Measurements from ENCODE around the gene RPS5.
"Not testable (repeated sequence)": the region's sequence is repeated elsewhere in the genome, so short reads cannot be mapped to it uniquely, and the experiment has no call there.

Gene RPS5

DNA sequence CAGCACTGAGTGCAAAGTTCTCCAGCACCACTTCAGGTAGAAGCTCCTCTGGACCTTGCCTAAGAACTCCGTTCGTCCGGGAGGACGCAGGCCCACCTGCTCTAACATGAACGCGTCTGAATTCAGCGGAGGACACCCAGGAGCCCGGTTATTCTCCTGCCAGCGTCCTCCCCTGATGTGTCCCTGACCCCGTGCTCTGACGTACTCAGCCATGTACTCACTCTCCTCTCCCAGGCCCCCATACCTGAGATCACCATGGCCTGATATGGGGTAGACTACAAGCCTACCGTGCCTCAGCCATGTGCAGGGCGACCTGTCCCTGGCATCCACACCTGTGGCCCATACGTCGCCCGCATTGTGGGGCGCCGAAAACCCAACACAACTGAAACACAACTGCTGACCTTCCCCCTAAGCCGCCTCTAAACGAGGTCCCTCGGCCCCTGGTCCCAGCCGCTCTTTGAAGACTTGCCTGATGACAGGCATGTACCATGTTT is 20.6 kb downstream of the RPS5 start:
- no peak for DNase-seq

DNA sequence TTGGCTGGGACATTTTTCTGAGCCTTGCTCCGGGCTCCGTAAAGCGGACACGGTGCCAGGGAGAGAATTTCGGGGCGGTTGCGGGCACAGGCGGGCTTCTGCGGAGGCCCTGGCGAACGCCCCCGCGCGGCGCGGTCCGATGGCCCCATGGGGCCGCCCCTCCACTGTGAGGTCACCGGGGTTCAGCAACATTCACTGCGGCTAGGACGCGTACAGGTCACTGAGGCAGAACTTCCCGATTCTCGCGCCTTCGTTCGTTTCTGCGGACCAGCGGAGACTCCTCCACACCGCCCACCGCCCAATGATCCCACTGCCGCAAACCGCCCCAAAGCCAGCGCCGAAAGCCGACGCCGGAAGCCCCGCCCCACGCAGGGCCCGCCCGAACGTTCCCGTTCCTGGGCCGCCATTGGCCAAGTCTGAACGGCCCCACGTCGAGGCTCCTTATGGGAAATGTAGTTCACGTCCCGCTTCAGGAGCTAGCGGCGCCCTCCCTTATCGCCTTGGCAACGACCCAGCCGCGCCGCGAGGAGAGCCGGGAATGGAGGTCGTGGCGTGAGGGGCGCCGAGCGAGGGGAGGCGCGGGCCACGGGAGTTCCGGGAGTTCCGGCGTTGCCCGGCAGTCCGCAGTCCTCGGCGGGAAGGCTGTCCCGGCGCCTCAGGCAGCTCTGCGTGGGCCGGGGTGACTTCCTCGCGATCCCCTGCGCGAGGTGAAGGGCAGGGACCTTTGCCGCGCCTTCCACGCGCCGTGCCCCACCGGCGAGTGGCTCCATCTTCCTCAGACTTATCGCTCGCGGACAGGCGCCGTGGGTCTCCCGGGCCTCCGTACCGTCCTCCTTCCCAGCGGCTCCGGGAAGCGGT is 21.3 kb downstream of the RPS5 start, which contains the start of gene ZNF584:
ZNF584 (plus strand) TSS at position 498 of the 858 bp plus-strand sequence. CDS start 499 bp downstream, outside the sequence.
- DNase-seq = peak; percentile 97

DNA sequence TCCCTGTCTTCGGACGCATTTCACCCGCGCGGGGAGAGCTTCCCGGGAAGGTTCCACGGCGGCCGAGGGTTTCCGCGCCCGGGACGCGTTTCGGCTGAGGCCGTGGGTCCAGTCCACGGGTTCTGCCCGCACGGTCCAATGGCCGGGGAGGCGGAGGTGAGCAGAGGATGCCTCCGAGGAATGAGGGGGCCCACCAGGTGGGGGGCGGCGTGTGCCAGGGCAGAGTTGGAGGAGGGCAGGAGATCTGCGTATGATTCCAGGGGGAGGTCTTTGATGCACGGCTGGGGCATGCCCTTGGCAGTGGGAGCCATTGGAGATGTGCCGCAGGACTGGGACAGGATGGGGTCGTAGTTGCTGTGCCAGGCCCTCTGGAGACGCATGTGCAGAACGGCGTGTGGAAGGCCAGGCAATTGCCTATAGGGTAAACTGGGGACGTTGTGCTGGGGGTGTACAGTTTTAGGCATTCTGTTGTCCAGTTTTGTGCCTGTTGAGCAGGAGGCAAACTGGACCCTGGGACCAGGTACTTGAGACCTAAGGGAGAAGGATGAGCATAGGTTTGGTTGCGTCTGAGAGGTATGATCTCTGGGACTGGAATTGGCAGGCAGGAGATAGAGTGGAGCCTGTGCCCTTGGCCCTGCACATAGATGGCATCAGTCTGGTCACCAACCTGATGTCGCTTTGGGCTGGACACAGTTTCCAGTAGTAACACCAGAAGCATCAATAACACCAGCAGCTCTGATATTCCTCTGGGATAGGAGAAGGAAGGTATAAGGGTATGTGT is 22.1 kb downstream of the RPS5 start:
- DNase-seq = peak; percentile 56

DNA sequence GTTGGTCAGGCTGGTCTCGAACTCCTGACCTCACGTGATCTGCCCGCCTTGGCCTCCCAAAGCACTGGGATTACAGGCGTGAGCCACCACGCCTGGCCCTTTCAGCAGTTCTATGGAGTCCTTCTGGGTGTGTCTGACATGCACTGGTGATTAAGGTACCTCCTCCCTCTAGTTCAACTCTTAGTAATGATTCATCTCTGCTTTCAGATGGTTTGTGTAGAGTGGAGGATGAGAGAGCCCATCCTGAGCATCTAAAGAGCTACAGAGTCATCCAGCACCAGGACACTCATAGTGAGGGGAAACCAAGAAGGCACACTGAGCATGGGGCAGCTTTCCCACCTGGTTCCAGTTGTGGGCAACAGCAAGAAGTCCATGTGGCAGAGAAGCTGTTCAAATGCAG is 29.5 kb downstream of the RPS5 start:
- no peak for DNase-seq

DNA sequence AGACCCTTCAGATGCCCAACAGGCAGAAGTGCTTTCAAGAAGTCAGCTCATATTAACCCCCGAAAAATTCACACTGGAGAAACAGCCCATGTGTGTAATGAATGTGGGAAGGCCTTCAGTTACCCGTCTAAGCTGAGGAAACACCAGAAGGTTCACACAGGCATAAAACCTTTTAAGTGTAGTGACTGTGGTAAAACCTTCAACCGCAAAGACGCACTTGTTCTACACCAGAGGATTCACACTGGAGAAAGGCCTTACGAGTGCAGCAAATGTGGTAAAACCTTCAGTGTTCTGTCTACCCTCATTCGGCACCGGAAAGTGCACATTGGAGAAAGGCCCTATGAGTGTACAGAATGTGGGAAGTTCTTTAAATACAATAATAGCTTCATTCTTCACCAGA is 30.0 kb downstream of the RPS5 start:
- no peak for DNase-seq

DNA sequence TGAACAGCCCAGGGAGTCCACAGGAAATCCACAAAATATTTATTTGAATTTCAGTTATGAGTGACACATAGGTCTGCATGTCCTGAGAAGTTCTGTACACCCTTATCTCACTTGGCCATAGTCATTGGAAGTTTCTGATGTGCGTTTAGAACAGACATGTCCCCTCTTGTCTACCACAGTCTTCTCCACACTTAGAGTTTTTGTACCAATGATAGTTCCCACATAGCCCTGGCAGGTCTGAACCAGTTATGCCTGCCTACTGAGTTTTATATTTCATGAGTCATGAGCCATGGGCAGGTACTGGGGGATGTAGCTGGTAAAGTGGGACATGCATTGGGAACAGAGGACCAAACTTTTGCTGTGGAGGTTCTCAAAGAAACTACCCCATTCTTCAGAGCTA is 41.5 kb downstream of the RPS5 start:
- DNase-seq = no peak

DNA sequence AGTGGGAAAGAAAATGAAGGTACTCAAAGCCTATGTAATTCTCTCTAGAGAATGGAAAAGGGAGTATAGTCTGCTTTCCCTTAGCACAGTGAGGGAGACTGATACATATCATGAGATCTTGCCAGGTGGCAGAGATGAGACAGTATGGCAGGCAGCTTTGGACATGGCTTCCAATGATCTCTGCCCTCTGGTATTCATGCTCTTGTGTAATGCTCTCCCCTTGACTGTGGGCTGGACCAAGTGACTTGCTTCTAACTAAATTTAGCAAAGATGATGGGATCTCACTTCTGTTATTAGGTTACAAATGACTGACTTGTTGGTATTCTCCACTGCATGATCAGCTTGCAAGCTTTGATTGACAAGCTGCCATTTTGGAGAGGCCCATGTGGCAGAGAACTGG is 42.7 kb downstream of the RPS5 start:
- DNase-seq = no peak

DNA sequence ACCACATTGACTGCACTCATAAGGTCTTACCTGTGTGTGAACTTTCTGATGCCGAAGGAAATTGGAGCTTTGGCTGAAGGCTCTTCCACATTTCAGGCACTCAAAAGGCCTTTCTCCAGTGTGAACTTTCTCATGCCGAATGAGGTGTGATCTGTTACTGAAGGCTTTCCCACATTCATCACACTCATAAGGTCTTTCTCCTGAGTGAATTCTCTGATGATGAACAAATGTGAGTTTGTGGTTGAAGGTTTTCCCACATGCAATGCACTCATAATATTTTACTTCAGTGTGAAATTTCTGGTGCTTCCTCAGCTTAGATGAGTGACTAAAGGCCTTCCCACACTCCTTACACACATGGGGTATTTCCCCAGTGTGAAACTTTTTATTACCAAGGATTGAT is 47.1 kb downstream of the RPS5 start:
- DNase-seq = no peak

DNA sequence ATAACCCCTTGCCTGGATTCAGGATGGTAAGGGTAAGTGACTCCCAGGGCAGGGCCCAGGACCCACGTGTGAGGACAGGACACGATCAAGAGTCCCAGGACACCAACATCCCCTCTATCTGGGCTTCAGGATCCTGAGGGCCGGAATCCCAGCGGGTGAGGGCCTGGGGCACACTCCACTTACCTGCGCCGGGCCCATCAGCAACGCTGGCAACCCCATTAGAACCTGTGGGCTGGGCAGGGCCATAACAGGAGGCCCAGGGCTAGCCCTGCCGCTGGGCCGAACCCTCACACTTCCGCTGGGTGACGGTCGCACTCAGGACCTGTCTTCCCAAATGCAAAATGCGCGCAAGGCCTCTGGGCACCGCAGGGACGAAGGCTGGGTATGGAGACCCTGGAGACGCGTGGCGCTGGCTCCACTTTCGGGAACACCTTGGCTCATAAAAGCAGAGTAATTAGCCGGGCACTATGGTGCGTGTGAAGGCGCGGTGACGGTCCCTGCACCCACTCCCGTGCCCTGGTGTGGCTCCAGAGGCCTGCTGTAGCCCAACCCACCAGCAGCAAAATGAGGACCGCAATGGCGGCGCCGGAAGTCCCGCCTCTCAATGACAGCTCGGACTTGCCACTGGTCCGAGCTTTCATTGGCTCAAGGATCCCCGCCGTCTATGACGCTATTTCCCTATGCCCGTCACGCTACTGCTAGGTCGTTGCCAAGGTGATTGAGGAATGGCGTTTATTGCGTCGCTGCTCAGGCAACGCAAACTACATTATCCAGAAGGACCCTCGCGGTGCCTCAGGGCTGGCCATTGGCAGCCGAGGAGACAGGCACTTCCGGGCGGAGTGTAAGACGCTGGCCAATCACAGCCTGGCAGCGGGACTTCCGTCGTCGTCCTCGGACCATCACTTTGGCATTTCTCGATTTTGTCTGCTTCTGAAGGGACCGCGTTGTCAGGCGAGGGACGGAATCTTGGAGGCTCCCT is 52.8 kb downstream of the RPS5 start, which contains the start of gene ZNF132:
ZNF132 (minus strand) TSS at position 578 of the 979 bp plus-strand sequence; CDS start at position 246, 332 bp downstream.
- DNase-seq = peak; percentile 99

DNA sequence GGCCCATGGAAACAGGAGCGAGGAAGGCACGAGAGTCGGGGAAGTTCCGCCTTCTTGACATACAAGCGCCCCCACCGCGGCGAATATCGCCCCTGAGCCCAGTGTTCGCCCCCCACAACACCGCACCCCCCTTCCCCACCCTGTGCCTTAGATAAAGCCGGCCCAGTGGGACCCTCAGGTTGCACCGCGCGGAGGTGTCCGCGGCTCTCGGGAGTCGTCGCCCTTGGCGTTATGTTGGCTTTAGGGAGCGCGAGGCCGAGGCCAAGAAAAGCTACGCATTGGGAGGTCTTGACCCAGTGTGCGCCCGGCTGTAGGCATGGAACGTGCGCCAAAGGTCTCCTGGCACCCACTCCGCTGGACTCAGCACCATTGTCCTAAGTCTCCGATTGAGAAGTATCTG is 53.5 kb downstream of the RPS5 start:
- DNase-seq = no peak

DNA sequence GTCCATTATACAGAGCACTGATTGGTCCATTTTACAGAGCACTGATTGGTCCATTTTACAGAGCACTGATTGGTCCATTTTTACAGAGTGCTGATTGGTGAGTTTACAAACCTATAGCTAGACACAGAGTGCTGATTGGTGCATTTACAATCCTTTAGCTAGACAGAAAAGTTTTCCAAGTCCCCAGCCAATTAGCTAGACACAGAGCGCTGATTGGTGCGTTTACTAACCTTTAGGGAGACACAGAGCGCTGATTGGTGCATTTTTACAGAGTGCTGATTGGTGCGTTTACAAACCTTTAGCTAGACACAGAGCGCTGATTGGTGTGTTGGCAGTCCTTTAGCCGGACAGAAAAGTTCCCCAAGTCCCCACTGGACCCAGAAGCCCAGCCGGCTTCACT is 55.9 kb downstream of the RPS5 start:
- DNase-seq = not testable (repeated sequence)
